ENCODE results near the gene R3HDM4. TPM values are rescaled to one million over a fixed set of nuclear protein-coding genes. Genes with fewer than 3 reads are reported as not detected.
"Not testable (repeated sequence)": the region's sequence is repeated elsewhere in the genome, so short reads cannot be mapped to it uniquely, and the experiment has no call there.

The R3HDM4 gene
- total RNA-seq, 1 donor from 2014 or later = 57.9 TPM

DNA sequence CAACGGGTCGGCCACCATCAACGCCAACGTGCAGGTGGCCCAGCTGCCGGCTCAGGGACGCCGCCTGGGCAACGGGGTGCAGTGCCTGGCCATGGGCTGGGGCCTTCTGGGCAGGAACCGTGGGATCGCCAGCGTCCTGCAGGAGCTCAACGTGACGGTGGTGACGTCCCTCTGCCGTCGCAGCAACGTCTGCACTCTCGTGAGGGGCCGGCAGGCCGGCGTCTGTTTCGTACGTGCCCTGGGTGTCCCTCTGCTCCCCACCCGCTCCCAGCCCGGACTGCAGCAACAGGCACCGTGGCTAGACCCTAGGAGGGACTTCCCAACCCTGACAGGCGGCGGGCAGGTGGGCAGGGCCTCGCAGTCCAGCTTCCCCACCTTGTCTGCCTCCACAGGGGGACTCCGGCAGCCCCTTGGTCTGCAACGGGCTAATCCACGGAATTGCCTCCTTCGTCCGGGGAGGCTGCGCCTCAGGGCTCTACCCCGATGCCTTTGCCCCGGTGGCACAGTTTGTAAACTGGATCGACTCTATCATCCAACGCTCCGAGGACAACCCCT, 57.4 kb downstream of the R3HDM4 start:
- H3K4me1 Mint-ChIP-seq (ENCODE audit: low read depth, unreplicated experiment) = no peaks in the 10 kb centered on the region
- Histone ChIP-seq H3K9me3 (ENCODE audit: insufficient read depth, low read depth, low read length) (no peaks in the 10 kb centered on the region), H3K4me3 (ENCODE audit: insufficient read depth, low read depth, low read length) (no peak overlapping the region), H4K20me1 (ENCODE audit: insufficient read depth, low read length) (no peaks in the 10 kb centered on the region), H3K36me3 (ENCODE audit: insufficient read depth, low read length) (no peaks in the 10 kb centered on the region), H3K79me2 (ENCODE audit: insufficient read depth, low read length) (no peaks in the 10 kb centered on the region), H3K27ac (ENCODE audit: low read depth, low read length) (no peak overlapping the region), H3K4me2 (ENCODE audit: low read length) (no peak overlapping the region), H2AFZ (ENCODE audit: low read depth, low read length) (no peak overlapping the region), H3K9ac (ENCODE audit: low read length) (no peak overlapping the region), H3K4me1 (ENCODE audit: insufficient read depth, low read length) (no peaks in the 10 kb centered on the region), H3K27me3 (ENCODE audit: insufficient read depth, low read length) (peaks cover 3% of the 10 kb centered on the region)
- no peaks in the 10 kb centered on the region for H3K9me3 Mint-ChIP-seq (ENCODE audit: unreplicated experiment)
- H3K4me3 Mint-ChIP-seq (ENCODE audit: unreplicated experiment) = no peak overlapping the region
- peaks cover 13% of the 10 kb centered on the region for H3K27me3 Mint-ChIP-seq (ENCODE audit: low read depth, unreplicated experiment)
- no peaks in the 10 kb centered on the region for H3K36me3 Mint-ChIP-seq (ENCODE audit: low read depth, unreplicated experiment)
- no peak for TF ChIP-seq EZH2 (IDR thresholded peaks at IDR 0.05; ENCODE audit: insufficient read depth, low read length)
- TF ChIP-seq, protein P1, sequence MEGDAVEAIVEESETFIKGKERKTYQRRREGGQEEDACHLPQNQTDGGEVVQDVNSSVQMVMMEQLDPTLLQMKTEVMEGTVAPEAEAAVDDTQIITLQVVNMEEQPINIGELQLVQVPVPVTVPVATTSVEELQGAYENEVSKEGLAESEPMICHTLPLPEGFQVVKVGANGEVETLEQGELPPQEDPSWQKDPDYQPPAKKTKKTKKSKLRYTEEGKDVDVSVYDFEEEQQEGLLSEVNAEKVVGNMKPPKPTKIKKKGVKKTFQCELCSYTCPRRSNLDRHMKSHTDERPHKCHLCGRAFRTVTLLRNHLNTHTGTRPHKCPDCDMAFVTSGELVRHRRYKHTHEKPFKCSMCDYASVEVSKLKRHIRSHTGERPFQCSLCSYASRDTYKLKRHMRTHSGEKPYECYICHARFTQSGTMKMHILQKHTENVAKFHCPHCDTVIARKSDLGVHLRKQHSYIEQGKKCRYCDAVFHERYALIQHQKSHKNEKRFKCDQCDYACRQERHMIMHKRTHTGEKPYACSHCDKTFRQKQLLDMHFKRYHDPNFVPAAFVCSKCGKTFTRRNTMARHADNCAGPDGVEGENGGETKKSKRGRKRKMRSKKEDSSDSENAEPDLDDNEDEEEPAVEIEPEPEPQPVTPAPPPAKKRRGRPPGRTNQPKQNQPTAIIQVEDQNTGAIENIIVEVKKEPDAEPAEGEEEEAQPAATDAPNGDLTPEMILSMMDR (IDR thresholded peaks at IDR 0.05; ENCODE audit: insufficient read depth, low read depth, low read length) = no peak
- H3K27ac Mint-ChIP-seq (ENCODE audit: unreplicated experiment) = no peak overlapping the region
- FAIRE-seq (no peak), DNase-seq (ENCODE audit: low read depth) (no peak)

DNA sequence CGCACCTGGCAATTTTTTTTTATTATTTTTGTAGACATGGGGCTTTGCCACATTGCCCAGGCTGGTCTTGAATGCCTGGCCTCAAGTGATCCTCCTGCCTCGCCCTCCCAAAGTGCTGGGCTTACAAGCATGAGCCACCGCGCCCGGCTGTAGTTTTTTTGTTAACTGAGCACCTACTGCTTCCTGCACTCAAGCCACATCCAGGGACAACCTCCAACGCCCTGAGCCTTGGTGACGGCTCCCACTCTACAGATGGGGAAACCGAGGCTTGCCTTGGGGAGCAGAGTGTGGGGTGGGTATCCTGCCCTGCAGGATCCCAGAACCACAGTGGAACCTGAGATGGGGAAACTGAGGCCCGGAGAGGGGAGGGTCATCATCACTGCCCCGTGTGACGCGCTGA, 57.9 kb downstream of the R3HDM4 start:
- no peaks in the 10 kb centered on the region for H3K9me3 ChIP-seq (ENCODE audit: insufficient read depth, low read depth, low read length)
- no peak for FAIRE-seq

DNA sequence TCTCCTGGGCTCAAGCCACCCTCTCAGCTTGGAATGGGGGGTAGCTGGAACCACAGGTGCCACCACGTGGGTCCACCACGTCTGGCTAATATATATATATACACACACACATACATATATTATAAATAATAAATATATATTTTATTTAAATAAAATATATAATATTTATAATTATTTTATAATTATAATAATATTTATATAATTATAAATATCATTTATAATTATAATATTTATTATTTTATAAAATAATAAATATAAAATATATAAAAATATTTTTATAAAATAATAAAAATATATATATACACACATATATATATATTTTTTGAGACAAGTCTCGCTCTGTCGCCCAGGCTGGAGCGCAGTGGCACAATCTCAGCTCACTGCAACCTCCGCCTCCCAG, 58.5 kb downstream of the R3HDM4 start:
- no peak for FAIRE-seq
- H3K36me3 Mint-ChIP-seq (ENCODE audit: low read depth, unreplicated experiment) = no peaks in the 10 kb centered on the region
- TF ChIP-seq, protein P1 (IDR thresholded peaks at IDR 0.05; ENCODE audit: insufficient read depth, low read depth, low read length) = no peak
- TF ChIP-seq EZH2 (IDR thresholded peaks at IDR 0.05; ENCODE audit: insufficient read depth, low read length) = no peak
- H3K79me2 ChIP-seq (ENCODE audit: insufficient read depth, low read length) = no peaks in the 10 kb centered on the region
- H3K4me1 Mint-ChIP-seq (ENCODE audit: low read depth, unreplicated experiment) = no peaks in the 10 kb centered on the region
- H3K4me1 ChIP-seq (ENCODE audit: insufficient read depth, low read length) = no peaks in the 10 kb centered on the region
- DNase-seq (ENCODE audit: low read depth) = no peak
- H2AFZ ChIP-seq (ENCODE audit: low read depth, low read length) = no peak overlapping the region
- H3K4me3 ChIP-seq (ENCODE audit: insufficient read depth, low read depth, low read length) = no peak overlapping the region
- no peak overlapping the region for H3K4me3 Mint-ChIP-seq (ENCODE audit: unreplicated experiment)
- H4K20me1 ChIP-seq (ENCODE audit: insufficient read depth, low read length) = no peaks in the 10 kb centered on the region
- H3K27ac ChIP-seq (ENCODE audit: low read depth, low read length) = no peak overlapping the region
- no peak overlapping the region for H3K4me2 ChIP-seq (ENCODE audit: low read length)
- no peaks in the 10 kb centered on the region for H3K27me3 ChIP-seq (ENCODE audit: insufficient read depth, low read length)
- H3K36me3 ChIP-seq (ENCODE audit: insufficient read depth, low read length) = no peaks in the 10 kb centered on the region
- H3K27ac Mint-ChIP-seq (ENCODE audit: unreplicated experiment) = no peak overlapping the region
- H3K9ac ChIP-seq (ENCODE audit: low read length) = no peak overlapping the region
- H3K9me3 ChIP-seq (ENCODE audit: insufficient read depth, low read depth, low read length) = no peaks in the 10 kb centered on the region
- H3K9me3 Mint-ChIP-seq (ENCODE audit: unreplicated experiment) = no peaks in the 10 kb centered on the region
- H3K27me3 Mint-ChIP-seq (ENCODE audit: low read depth, unreplicated experiment) = peaks cover 10% of the 10 kb centered on the region

More for the DNA sequence above, 57.9 kb downstream of the R3HDM4 start:
- no peak overlapping the region for H2AFZ ChIP-seq (ENCODE audit: low read depth, low read length)
- no peaks in the 10 kb centered on the region for H3K4me1 ChIP-seq (ENCODE audit: insufficient read depth, low read length)
- Mint-ChIP-seq H3K27ac (ENCODE audit: unreplicated experiment) (no peak overlapping the region), H3K4me1 (ENCODE audit: low read depth, unreplicated experiment) (no peaks in the 10 kb centered on the region), H3K36me3 (ENCODE audit: low read depth, unreplicated experiment) (no peaks in the 10 kb centered on the region), H3K4me3 (ENCODE audit: unreplicated experiment) (no peak overlapping the region), H3K9me3 (ENCODE audit: unreplicated experiment) (no peaks in the 10 kb centered on the region), H3K27me3 (ENCODE audit: low read depth, unreplicated experiment) (peaks cover 15% of the 10 kb centered on the region)
- DNase-seq (ENCODE audit: low read depth) = no peak
- no peaks in the 10 kb centered on the region for H4K20me1 ChIP-seq (ENCODE audit: insufficient read depth, low read length)
- H3K27me3 ChIP-seq (ENCODE audit: insufficient read depth, low read length) = peaks cover 3% of the 10 kb centered on the region
- no peak overlapping the region for H3K4me2 ChIP-seq (ENCODE audit: low read length)
- no peak overlapping the region for H3K27ac ChIP-seq (ENCODE audit: low read depth, low read length)
- H3K9ac ChIP-seq (ENCODE audit: low read length) = no peak overlapping the region
- no peaks in the 10 kb centered on the region for H3K36me3 ChIP-seq (ENCODE audit: insufficient read depth, low read length)
- no peak overlapping the region for H3K4me3 ChIP-seq (ENCODE audit: insufficient read depth, low read depth, low read length)
- no peaks in the 10 kb centered on the region for H3K79me2 ChIP-seq (ENCODE audit: insufficient read depth, low read length)
- TF ChIP-seq EZH2 (IDR thresholded peaks at IDR 0.05; ENCODE audit: insufficient read depth, low read length) = no peak
- TF ChIP-seq, protein P1 (IDR thresholded peaks at IDR 0.05; ENCODE audit: insufficient read depth, low read depth, low read length) = no peak

DNA sequence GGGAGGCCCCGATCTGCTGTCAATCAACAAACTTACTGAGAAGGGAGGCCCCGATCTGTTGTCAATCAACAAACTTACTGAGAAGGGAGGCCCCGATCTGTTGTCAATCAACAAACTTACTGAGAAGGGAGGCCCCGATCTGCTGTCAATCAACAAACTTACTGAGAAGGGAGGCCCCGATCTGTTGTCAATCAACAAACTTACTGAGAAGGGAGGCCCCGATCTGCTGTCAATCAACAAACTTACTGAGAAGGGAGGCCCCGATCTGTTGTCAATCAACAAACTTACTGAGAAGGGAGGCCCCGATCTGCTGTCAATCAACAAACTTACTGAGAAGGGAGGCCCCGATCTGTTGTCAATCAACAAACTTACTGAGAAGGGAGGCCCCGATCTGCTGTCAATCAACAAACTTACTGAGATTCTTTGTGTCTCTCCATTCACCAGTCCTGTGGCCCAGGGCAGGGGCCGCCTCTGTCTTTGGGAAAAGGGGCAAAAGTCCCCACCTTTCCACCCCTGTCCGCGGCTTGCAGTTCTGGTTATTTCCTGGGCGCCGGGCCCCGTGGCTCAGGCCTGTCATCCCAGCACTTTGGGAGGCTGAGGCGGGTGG, 59.3 kb downstream of the R3HDM4 start:
- not testable (repeated sequence) for H3K79me2 ChIP-seq (ENCODE audit: insufficient read depth, low read length); H3K9me3 ChIP-seq (ENCODE audit: insufficient read depth, low read depth, low read length); H3K4me3 ChIP-seq (ENCODE audit: insufficient read depth, low read depth, low read length); H3K4me2 ChIP-seq (ENCODE audit: low read length); H3K36me3 ChIP-seq (ENCODE audit: insufficient read depth, low read length); H2AFZ ChIP-seq (ENCODE audit: low read depth, low read length); H3K27ac Mint-ChIP-seq (ENCODE audit: unreplicated experiment); FAIRE-seq; H3K27ac ChIP-seq (ENCODE audit: low read depth, low read length); H3K4me1 ChIP-seq (ENCODE audit: insufficient read depth, low read length); H3K9ac ChIP-seq (ENCODE audit: low read length); H3K9me3 Mint-ChIP-seq (ENCODE audit: unreplicated experiment); H3K4me3 Mint-ChIP-seq (ENCODE audit: unreplicated experiment); H3K36me3 Mint-ChIP-seq (ENCODE audit: low read depth, unreplicated experiment); DNase-seq (ENCODE audit: low read depth); H3K4me1 Mint-ChIP-seq (ENCODE audit: low read depth, unreplicated experiment); H3K27me3 ChIP-seq (ENCODE audit: insufficient read depth, low read length); H4K20me1 ChIP-seq (ENCODE audit: insufficient read depth, low read length)
- H3K27me3 Mint-ChIP-seq (ENCODE audit: low read depth, unreplicated experiment) = peaks cover 10% of the 10 kb centered on the region
